ENCODE measurements around the gene TPH2. TPM values are rescaled to one million over a fixed set of nuclear protein-coding genes. Genes with fewer than 3 reads are reported as not detected.

The TPH2 gene
- total RNA-seq: not detected in 2 replicates

DNA sequence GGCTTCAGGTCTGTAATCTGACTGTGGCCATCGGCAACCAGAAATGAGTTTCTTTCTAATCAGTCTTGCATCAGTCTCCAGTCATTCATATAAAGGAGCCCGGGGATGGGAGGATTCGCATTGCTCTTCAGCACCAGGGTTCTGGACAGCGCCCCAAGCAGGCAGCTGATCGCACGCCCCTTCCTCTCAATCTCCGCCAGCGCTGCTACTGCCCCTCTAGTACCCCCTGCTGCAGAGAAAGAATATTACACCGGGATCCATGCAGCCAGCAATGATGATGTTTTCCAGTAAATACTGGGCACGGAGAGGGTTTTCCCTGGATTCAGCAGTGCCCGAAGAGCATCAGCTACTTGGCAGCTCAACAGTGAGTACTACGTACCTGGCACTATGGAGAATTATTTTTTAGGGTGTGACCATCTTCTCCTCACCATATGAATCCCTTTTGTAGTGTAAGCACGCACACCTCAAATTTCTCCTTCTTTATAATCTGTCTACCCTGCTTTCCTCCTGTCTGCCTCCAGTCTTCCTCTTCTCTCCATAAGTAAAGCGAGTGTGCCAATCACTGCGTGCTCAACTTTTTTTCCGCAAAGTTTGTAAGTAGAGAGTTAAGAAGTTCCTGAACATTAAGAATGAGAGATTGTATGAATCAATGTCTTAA lies at the start of gene TPH2:
TSS of gene TPH2 (plus strand) at position 118 of the 658 bp plus-strand sequence. CDS start at position 260, 142 bp downstream.

Other genes starting within 250 kb of the TPH2 start
- 15.2 and 31.1 TPM in 2 replicates for gene RAB21, start 184.0 kb upstream of the TPH2 start, total RNA-seq
- gene TBC1D15, start 99.1 kb upstream of the TPH2 start, total RNA-seq: 17.4 and 23.1 TPM in 2 replicates